Neural progenitor cell (in vitro differentiated cells): ENCODE results near the gene AMIGO1.

ENCODE experiments used
- CTCF ChIP-seq: fragments of 200-600 bp; sonication (generic); IDR thresholded peaks from 2 replicates; pipeline ENCODE4 v1.5.1; 2017; ENCODE audit warnings: antibody characterized with exemption, mild to moderate bottlenecking
- EZH2 ChIP-seq: fragments of 200-600 bp; sonication (generic); IDR thresholded peaks from 2 replicates; pipeline ENCODE4 v1.6.1; 2017; ENCODE audit warnings: antibody characterized with exemption, mild to moderate bottlenecking, moderate library complexity
- EZH2phosphoT487 ChIP-seq: fragments of 200-600 bp; sonication (generic); IDR thresholded peaks from 2 replicates; pipeline ENCODE4 v1.6.1; 2017; ENCODE audit warnings: antibody characterized with exemption

GRCh38 chr1:109502364-109502851 is 7.1 kb downstream of the AMIGO1 start:
- TF ChIP-seq CTCF (no peak), EZH2 (no peak), EZH2phosphoT487 (no peak)
